GM12878 (cell line): ENCODE measurements around the gene ISCU. TPM values are rescaled to one million over a fixed set of nuclear protein-coding genes. Genes with fewer than 3 reads are reported as not detected.

Source experiments
- CBX5 ChIP-seq: sonication (generic); IDR thresholded peaks from 2 replicates; pipeline ENCODE4 v1.6.1; 2016; ENCODE audit warnings: low read depth, moderate library complexity, mild to moderate bottlenecking, inconsistent platforms
- FOXM1 ChIP-seq: IDR thresholded peaks from 2 replicates; pipeline ENCODE4 v1.6.1; 2012; ENCODE audit warnings: low read depth, mild to moderate bottlenecking, inconsistent platforms, low read length, moderate library complexity
- IKZF2 ChIP-seq, 2 experiments: fragments of 450-650 bp; IDR thresholded peaks; 2 replicates each; pipeline ENCODE4 v1.6.1; 2017; ENCODE audit warnings: mild to moderate bottlenecking in 2 of 2, moderate library complexity in 2 of 2
- KDM1A ChIP-seq: fragments of 200-600 bp; sonication (generic); IDR thresholded peaks from 2 replicates; pipeline ENCODE4 v1.6.1; 2016; ENCODE audit warnings: borderline replicate concordance
- MEF2A ChIP-seq: IDR thresholded peaks from 2 replicates; pipeline ENCODE4 v1.6.1; 2011; ENCODE audit warnings: low read depth, mild to moderate bottlenecking, low read length, moderate library complexity; ENCODE audit not compliant: insufficient read depth
- MYB ChIP-seq: fragments of 150-350 bp; IDR thresholded peaks from 2 replicates; pipeline ENCODE4 v1.6.1; 2014; ENCODE audit warnings: mild to moderate bottlenecking, low read depth, low read length, borderline replicate concordance
- NR2C2 ChIP-seq: IDR thresholded peaks from 2 replicates; pipeline ENCODE4 v1.6.1; 2011; ENCODE audit warnings: borderline replicate concordance, low read depth; ENCODE audit not compliant: control insufficient read depth, insufficient read length
- NRF1 ChIP-seq: conservative IDR thresholded peaks from 2 replicates; pipeline ENCODE4 v1.6.1; 2011; ENCODE audit warnings: mild to moderate bottlenecking, low read depth, low read length, improper control_type of control experiment
- SMARCA5 ChIP-seq: fragments of 450-650 bp; IDR thresholded peaks from 2 replicates; pipeline ENCODE4 v1.6.1; 2017; ENCODE audit warnings: mild to moderate bottlenecking
- STAT1 ChIP-seq: fragments of 450-650 bp; conservative IDR thresholded peaks from 2 replicates; pipeline ENCODE4 v1.6.1; 2014; ENCODE audit warnings: antibody characterized with exemption, mild to moderate bottlenecking
- TCF3 ChIP-seq: IDR thresholded peaks from 2 replicates; pipeline ENCODE4 v1.6.1; 2012; ENCODE audit warnings: low read depth, mild to moderate bottlenecking, low read length, borderline replicate concordance; ENCODE audit not compliant: insufficient read depth
- TCF7 ChIP-seq: IDR thresholded peaks from 2 replicates; pipeline ENCODE4 v1.6.1; 2014; ENCODE audit warnings: antibody characterized with exemption, borderline replicate concordance
- WRNIP1 ChIP-seq: IDR thresholded peaks from 2 replicates; pipeline ENCODE4 v1.6.1; 2011; ENCODE audit warnings: low read depth, low read length, improper control_type of control experiment, borderline replicate concordance
- YBX1 ChIP-seq: fragments of 450-650 bp; IDR thresholded peaks from 2 replicates; pipeline ENCODE4 v1.6.1; 2016; ENCODE audit warnings: antibody characterized with exemption
- YY1 ChIP-seq: IDR thresholded peaks from 2 replicates; pipeline ENCODE4 v1.6.1; 2011; ENCODE audit warnings: low read depth, mild to moderate bottlenecking, low read length
- ZSCAN29 ChIP-seq: fragments of 450-650 bp; IDR thresholded peaks from 2 replicates; pipeline ENCODE4 v1.6.1; 2017; ENCODE audit warnings: mild to moderate bottlenecking, moderate library complexity
- ZZZ3 ChIP-seq: IDR thresholded peaks from 2 replicates; pipeline ENCODE4 v1.6.1; 2011; ENCODE audit warnings: low read depth; ENCODE audit not compliant: control insufficient read depth, insufficient read length
- polyA plus RNA-seq, 11 experiments: library from polyadenylated mRNA; depleted of rRNA in 4 of 11; unstranded in 6 of 11; stranded (reverse) in 5 of 11; fragments of >200 nt; fragmentation: Nextera tagmentation in 4 of 11; fragmentation: Illumina TruSeq in 1 of 11; extraction: Ambion mirVana in 4 of 11; extraction: Trizol in 1 of 11; gene quantifications; 1 replicate in 1 of 11; 2 replicates in 10 of 11; pipeline versions ENCODE4 v1.2.1 to v1.2.3, GENCODE V29; 2011 to 2016; ENCODE audit warnings: inconsistent platforms in 2 of 11, missing spikeins in 2 of 11, low read depth in 1 of 11
- total RNA-seq, 4 experiments: library from RNA; depleted of rRNA in 3 of 4; stranded (reverse); fragments of >200 nt in 3 of 4; fragmentation: Illumina TruSeq in 1 of 4; extraction: Trizol in 1 of 4; gene quantifications; 2 replicates each; pipeline versions ENCODE4 v1.2.1 to v1.2.3, GENCODE V29; 2013 to 2021
- TF ChIP-seq, protein P1 (sequence below): fragments of 450-650 bp; conservative IDR thresholded peaks from 2 replicates; pipeline ENCODE4 v1.6.1; 2017; ENCODE audit warnings: mild to moderate bottlenecking, moderate library complexity
- TF ChIP-seq, protein P2 (sequence below): fragments of 450-650 bp; IDR thresholded peaks from 2 replicates; pipeline ENCODE4 v1.6.1; 2016; ENCODE audit warnings: mild to moderate bottlenecking
- TF ChIP-seq, protein P3 (sequence below): IDR thresholded peaks from 2 replicates; pipeline ENCODE4 v1.6.1; 2012; ENCODE audit warnings: low read length, inconsistent platforms
- TF ChIP-seq, protein P4 (sequence below): fragments of 450-650 bp; IDR thresholded peaks from 2 replicates; pipeline ENCODE4 v1.6.1; 2017; ENCODE audit warnings: mild to moderate bottlenecking, moderate library complexity

ISCU gene
- total and polyA plus RNA-seq, 10 of the 15 experiments (the other 5 are each of a cell fraction or from before 2014, with no cell fraction given), result 32.8 to 260 (median 127) TPM

DNA sequence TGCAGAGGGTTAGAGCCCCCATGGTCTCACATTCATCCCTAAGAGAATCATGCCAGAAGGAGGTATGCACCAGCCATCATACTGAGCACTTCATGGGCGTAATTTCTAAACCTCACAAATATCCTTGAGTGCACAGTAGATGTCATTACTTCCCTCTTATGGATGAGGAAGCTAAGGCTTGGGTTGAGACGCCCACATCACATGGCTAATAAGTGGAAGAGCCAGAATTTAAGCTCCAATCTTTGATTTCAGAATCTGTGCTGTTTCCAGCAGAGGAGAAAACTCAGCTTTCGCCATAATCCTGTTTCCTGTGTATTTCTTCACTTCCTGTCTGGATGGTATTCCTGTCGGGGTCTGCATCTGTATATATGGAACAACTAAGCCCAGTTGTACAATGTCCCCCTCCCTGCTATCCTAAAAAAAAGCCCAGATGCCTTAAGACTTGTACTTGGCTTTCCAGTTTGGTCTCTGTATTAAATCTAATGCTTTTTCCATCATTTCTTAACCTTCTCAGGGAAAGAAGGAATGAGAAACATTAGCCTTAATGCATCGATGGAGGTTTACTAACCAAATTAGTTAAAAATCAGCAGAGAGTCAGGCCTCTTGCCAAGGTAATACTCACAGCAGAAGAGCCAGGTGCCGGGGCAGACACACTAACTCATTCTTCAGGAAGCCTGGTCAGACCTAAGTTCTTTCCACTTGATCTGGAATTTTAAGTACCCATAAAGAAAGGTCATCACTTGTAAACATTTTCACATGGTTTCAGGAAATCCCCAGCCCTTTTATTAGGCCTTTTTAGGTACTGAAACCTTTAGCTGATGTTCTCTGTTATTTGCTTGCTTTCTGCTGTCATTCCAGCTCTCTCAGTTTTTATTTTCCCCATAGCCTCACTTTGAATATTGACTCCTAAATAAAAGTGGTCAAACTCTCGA lies 5.3 kb downstream of the ISCU start (continued):
- TF ChIP-seq, protein P1, sequence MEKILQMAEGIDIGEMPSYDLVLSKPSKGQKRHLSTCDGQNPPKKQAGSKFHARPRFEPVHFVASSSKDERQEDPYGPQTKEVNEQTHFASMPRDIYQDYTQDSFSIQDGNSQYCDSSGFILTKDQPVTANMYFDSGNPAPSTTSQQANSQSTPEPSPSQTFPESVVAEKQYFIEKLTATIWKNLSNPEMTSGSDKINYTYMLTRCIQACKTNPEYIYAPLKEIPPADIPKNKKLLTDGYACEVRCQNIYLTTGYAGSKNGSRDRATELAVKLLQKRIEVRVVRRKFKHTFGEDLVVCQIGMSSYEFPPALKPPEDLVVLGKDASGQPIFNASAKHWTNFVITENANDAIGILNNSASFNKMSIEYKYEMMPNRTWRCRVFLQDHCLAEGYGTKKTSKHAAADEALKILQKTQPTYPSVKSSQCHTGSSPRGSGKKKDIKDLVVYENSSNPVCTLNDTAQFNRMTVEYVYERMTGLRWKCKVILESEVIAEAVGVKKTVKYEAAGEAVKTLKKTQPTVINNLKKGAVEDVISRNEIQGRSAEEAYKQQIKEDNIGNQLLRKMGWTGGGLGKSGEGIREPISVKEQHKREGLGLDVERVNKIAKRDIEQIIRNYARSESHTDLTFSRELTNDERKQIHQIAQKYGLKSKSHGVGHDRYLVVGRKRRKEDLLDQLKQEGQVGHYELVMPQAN, result no peak; the same call in 1 of the 2 replicates
- no peak for TF ChIP-seq CBX5
- TF ChIP-seq TCF3, result no peak
- TF ChIP-seq IKZF2 (IDR thresholded peaks at IDR 0.05), result peak; percentile 78 to 80
- TF ChIP-seq ZZZ3, result no peak
- no peak for TF ChIP-seq YY1
- TF ChIP-seq MYB, result no peak
- TF ChIP-seq, protein P2, sequence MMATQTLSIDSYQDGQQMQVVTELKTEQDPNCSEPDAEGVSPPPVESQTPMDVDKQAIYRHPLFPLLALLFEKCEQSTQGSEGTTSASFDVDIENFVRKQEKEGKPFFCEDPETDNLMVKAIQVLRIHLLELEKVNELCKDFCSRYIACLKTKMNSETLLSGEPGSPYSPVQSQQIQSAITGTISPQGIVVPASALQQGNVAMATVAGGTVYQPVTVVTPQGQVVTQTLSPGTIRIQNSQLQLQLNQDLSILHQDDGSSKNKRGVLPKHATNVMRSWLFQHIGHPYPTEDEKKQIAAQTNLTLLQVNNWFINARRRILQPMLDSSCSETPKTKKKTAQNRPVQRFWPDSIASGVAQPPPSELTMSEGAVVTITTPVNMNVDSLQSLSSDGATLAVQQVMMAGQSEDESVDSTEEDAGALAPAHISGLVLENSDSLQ, result peak; percentile 70
- TF ChIP-seq SMARCA5, result 0 out of 2 replicates have a peak, but pooled peaks have one; percentile 26
- TF ChIP-seq NRF1, result no peak
- TF ChIP-seq, protein P3, sequence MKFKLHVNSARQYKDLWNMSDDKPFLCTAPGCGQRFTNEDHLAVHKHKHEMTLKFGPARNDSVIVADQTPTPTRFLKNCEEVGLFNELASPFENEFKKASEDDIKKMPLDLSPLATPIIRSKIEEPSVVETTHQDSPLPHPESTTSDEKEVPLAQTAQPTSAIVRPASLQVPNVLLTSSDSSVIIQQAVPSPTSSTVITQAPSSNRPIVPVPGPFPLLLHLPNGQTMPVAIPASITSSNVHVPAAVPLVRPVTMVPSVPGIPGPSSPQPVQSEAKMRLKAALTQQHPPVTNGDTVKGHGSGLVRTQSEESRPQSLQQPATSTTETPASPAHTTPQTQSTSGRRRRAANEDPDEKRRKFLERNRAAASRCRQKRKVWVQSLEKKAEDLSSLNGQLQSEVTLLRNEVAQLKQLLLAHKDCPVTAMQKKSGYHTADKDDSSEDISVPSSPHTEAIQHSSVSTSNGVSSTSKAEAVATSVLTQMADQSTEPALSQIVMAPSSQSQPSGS, result no peak
- TF ChIP-seq NR2C2, result no peak
- no peak for TF ChIP-seq KDM1A
- no peak for TF ChIP-seq WRNIP1
- 0 out of 2 replicates have a peak, but pooled peaks have one; percentile 56 for TF ChIP-seq MEF2A
- no peak for TF ChIP-seq ZSCAN29
- TF ChIP-seq STAT1, result no peak
- no peak for TF ChIP-seq FOXM1
- TF ChIP-seq, protein P4, sequence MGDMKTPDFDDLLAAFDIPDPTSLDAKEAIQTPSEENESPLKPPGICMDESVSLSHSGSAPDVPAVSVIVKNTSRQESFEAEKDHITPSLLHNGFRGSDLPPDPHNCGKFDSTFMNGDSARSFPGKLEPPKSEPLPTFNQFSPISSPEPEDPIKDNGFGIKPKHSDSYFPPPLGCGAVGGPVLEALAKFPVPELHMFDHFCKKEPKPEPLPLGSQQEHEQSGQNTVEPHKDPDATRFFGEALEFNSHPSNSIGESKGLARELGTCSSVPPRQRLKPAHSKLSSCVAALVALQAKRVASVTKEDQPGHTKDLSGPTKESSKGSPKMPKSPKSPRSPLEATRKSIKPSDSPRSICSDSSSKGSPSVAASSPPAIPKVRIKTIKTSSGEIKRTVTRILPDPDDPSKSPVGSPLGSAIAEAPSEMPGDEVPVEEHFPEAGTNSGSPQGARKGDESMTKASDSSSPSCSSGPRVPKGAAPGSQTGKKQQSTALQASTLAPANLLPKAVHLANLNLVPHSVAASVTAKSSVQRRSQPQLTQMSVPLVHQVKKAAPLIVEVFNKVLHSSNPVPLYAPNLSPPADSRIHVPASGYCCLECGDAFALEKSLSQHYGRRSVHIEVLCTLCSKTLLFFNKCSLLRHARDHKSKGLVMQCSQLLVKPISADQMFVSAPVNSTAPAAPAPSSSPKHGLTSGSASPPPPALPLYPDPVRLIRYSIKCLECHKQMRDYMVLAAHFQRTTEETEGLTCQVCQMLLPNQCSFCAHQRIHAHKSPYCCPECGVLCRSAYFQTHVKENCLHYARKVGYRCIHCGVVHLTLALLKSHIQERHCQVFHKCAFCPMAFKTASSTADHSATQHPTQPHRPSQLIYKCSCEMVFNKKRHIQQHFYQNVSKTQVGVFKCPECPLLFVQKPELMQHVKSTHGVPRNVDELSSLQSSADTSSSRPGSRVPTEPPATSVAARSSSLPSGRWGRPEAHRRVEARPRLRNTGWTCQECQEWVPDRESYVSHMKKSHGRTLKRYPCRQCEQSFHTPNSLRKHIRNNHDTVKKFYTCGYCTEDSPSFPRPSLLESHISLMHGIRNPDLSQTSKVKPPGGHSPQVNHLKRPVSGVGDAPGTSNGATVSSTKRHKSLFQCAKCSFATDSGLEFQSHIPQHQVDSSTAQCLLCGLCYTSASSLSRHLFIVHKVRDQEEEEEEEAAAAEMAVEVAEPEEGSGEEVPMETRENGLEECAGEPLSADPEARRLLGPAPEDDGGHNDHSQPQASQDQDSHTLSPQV, result peak; percentile 6; the same call in 1 of the 2 replicates
- no peak for TF ChIP-seq YBX1
- TF ChIP-seq TCF7, result no peak
